ENCODE results near the gene RCOR3.

Gene RCOR3

DNA sequence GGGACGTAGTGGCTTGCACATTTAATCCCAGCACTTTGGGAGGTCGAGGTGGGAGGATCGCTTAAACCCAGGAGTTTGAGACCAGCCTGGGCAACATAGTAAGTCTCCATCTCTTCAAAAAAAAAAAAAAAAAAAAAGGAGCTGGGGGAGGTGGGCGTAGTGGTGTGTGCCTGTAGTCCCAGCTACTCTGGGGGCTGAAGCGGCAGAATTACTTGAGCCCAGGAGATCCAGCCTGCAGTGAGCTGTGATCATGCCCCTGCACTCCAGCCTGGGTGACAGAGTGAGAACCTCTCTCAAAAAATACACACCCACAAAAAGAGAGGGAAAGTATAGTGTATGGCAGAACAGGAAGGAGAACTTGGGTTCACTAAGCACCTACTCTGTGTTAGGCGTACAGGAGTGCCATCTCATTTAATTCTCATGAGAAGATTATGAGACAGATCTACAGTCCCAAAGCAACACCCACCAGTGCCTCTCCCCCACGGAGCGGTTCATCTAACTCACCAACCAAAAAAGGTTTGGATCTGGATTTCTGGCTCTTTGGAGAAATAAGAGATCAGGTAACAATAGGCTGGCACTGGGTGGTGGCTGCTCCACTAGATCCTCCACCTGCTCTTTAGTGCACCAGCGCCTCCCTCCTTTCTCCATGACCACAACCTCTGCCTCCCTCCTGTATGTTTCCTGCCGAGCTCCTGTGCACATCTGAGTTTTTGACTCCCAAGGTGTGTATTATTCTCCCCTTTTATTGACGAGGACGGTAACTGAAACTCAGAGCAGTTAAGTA, 66.0 kb downstream of the RCOR3 start:
- no peak for DNase-seq (ENCODE audit: low read depth)

DNA sequence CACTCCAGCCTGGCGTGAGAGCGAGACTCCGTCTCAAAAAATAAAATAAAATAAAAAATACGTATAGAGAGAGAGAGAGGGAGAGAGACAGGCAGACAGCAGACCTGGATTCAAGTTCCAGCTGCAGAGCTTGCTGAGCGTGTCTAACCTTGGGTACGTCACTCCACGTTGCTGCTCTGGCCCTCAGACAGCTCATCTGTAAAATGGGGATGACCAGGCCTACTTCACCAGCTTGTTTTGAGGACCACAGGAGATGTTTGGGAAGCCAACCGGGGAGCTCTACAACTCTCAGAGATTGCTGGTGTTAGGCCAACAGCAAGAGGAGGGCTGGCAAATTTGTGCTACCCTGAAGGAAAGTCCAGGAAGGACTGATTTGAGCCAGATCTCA, 67.0 kb downstream of the RCOR3 start:
- DNase-seq (ENCODE audit: low read depth): no peak

DNA sequence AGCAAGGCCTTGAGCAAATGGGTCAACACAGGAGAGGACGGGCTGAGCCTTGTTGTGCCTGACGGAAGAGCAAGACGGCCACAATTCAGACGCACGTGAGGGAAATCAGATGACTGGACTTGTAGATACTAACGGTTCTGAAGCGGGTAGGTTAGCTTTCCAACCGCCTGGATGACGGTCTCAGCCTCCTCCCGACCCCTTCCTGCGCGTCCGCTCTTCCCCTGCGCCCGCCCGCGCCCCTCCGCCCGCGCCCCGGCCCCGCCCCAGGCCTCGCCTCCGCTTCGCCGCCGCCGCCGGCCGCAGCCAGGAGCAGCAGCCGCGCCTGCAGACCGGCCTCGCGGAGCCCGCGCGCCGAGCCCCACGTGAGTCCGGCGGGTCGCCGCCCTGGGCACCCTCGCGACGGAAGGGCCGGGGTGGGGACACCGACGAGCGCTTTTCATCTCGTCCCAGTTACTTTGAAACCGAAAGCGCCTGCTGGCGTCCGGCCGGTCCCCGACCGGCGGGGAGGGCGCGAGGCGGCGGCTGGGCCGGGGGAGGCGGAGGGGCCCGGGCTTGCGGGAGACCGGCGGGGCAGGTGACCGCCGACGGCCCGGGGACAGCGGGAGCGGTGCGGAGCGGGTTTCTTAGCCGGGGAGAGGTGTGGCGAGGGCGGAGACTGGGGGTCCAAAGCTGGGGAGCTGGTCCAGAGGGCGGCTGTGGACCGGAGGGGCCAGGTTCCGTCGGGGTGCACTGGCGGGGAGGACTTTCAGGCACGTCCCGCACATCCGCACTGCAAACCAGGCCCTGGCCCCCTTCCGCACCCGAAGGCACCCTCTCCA, 67.6 kb downstream of the RCOR3 start, which contains the start of gene TRAF5:
Gene TRAF5 (plus strand): TSS at position 306 of the 818 bp plus-strand sequence. CDS start 26,407 bp downstream, outside the sequence.
- DNase-seq (ENCODE audit: low read depth): no peak

DNA sequence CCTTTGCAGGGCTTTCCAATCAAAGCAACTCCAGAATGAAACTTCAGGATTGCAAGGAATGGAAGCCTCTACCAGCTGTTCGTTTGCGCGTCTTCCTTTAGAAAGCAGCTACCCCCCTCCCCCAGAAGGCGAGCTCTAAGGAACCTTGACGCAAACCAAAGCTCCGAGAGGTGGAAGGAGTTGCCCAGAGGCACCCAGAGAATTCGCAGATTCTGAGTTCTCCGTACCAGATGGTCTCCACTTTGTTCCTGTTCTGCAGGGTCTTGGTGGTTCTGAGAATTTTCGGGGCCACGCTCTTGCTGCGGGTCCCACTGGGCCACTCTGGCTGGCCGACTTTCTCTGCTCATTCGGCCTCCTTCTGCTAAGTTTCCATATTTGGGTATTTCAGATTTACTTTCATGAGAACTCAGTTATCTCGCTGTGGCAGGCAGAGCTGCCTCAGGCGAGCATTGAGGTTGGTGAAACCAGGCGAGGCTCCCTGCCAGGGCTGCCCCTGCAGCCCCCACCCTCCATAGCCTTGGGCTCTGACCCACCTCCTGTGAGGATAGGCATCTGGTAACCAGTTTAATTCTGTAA, 68.3 kb downstream of the RCOR3 start:
- DNase-seq (ENCODE audit: low read depth): peak; percentile 25

DNA sequence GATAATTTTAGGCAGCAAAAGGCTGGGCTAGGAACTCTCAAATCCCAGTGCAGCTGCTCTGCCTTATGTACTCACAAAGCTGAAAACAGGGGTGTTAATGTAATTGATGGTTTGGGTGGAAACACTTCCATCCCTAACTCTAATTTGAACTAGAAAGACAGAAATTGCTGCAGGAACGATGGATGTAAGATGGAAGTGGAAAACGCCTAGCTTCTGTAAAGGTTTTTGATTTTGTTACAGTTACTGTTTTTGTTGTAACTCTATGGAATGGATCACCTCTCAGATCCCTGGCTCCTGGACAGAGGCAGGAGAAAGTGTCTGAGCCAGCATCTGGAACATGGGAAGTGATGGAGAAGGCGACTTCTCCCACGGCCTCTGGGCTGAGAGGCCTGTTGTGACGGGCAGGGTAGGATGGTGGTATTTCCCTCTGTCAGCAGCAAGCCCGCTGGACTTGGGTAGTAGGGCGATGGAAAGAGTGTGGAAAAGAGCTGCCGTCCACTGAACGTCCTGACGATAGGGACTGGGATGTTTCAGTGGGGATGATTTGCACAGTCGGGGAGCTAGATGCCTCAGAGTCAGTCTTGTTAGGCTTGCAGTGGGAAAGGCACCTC, 69.0 kb downstream of the RCOR3 start:
- no peak for DNase-seq (ENCODE audit: low read depth)

DNA sequence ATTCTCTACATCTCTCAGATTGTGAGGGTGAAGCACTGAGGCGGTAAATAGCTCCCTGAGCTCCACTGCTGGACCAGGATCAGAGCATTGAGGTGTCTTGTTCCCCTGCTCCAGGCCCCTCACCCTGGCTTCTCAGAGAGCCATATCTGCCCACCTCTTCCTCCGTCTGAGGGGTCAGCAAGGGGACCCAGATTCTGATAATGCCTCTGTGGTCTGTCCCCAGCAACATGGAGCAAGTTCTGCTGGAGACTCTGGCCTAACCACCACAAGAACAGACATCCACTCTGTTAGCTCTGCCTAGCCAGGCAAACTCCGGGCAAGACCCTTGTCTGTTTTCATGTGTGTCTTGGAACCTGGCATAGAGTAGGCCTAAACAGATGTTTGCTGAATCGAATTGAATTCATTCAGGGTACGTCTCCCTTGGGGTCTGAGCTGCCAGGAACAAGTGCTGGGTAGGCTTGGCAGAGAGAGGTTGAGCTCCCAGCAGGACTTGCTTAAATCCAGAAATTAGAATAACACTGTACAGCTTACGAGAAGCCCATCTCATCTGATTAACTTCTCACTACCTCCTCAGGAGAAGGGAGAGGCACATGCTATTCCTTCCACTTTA, 69.8 kb downstream of the RCOR3 start:
- DNase-seq (ENCODE audit: low read depth): no peak

DNA sequence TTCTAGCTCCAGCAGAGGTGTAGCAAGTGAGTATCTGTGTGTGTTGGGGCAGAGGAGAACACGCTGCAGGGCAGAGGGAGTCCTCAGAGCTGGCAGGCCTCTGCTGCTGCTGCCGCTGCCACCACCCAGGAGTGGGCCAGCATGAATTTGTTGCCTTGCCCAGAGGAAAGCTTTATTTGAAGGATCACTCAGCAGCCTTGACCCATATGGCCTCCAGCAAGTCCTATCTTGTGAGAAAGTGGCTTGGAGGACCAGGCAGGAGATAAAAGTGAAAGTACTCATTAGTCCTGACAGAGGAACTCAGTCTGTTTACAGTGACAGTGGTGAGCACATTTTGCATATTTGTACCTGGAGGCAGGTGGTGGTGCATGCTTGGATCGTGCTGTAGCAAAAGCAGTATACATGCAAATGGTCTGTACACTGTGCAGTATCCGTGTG, 70.6 kb downstream of the RCOR3 start:
- DNase-seq (ENCODE audit: low read depth): no peak

DNA sequence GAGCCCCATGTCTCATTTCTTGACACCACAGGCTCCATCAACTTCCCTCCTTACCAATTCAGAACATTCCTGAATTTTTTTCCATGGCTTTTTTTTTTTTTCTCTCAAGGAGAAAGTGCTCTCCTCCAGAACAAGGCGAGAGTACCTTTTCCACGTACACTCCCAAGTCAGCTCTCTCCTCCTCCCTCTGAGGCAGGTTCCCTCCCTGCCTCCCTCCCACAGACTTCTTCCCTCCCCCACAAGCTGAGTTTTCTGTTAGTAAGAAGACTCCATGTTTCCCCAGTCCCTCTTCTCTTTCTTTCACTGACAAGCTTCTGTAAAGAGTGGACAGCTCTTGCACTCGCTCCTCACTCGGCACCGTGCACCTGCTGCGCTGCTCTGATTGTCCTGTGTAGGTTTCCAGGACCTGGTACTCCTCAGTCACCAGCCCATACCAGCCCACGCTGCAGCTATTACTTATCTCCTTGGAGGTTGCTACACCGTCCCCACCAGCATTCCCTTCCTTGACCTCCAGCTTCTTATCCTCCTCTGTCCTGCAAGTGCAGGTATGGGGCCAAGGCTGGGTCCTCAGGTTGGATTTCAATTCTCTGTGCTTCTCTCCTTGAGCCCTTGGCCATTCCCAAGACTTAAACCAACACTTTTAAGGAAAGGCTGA, 71.2 kb downstream of the RCOR3 start:
- DNase-seq (ENCODE audit: low read depth): no peak

DNA sequence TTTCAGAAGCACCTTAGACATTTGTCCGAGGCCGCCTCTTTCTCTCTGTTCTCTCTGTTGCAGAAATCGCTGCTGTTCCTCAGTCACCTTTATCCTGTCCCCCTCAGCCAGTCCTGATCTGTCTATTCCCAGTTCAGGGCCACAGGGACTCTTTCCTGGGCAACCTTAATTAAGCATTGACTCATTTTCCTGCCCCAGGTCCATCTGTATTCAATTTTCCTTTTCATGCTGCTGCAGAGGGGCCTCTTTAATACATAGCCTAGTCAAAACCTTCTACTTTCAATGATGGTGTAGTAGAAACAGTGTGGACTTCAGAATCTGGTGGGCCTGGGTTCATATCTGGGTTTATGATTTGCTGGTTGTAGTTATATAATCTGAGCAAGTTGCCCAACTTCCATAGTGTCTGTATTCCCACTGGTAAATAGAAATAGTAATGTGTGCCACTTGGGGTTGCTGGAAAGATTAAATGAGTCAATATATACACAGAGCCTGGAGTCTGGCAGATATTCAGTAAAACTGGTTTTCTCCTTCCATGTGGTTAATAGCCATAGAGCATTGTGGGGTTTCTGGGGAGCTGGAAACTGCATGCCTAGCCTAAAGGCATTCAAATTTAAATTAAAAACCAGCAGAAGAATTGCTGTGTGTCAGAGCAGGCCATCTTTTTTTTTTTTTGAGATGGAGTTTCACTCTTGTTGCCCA, 72.0 kb downstream of the RCOR3 start:
- DNase-seq (ENCODE audit: low read depth): peak; percentile 82

DNA sequence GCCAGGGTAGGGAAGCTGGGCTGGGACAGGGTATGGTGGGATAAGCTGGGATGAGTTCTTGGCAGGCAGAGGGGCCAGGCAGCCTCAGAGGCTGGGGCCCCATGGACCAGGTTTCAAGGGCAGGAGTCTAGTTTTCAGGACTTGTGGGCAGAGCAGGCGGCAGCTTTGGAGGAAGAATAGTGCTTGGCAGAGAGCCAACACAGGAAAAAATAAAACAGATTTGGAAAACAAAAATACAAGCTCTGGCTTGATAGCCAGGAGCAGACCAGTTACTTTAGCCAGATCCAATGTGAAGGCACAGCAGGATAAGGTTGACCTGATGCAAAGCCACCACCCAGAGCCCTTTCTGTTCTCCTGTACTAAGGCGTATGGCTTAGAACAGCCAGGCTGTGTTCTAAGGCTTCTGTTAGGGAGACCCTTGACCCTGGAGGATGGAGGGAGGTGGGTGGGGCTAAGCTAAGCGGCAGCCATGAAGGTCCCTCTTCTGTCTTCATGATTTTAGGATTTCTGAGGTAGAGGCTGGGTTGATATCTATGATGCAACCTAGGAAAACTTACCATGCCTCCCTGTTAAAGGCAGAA, 73.0 kb downstream of the RCOR3 start:
- DNase-seq (ENCODE audit: low read depth): no peak

DNA sequence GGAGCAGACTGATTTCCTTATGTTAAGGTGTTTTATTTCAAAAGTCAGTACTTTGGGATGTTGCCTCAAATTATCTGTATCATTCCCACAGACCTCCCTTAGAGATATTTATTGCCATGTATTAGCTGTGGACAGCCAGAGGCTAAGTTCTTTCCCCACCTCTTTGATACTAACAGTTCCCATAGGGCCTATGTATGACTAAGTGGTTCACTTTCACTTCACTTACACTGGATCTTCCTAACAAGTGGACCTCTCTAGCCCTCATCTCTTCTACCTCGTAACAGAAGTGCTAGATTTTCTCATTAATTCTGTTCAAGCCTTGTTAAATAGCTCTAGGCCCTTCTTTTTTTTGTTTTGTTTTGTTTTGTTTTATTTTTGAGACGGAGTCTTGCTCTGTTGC, 73.7 kb downstream of the RCOR3 start:
- no peak for DNase-seq (ENCODE audit: low read depth)

DNA sequence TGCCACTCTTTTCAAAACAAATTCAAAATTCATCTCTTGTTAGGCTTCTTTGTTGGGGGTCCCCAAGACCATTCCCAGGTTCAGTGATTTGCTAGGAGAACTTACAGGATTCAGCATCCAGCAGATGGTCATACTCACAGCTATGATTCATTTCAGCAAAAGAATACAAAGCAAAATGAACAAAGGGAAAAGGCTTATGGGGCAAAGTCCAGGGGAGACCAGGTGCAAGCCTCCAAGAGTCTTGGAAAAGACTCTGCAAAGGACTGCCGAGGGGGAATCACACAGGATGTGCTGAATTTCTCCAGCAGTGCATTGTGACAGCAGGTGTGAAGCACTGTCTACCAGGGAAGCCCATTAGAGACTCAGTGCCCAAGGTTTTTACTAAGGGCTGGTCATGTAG, 74.7 kb downstream of the RCOR3 start:
- no peak for DNase-seq (ENCODE audit: low read depth)

DNA sequence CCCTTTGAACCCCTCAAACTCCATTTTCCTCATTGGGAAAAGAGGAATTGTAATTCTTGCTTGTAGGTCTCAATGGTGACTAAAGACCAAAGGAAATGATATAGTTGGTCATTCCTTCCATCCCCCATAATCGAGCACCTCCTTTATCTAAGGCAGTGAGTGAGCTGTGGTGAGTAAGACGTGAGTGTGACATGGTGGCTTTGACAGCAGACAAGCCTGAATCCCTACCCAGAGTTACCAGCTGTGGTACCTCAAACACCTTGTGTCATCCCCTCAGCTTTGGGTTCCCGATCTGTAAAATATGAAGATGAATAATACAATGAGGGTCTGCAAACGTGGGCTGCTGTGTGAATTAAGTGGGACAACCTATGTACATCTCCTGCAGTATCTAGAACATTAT, 75.8 kb downstream of the RCOR3 start:
- no peak for DNase-seq (ENCODE audit: low read depth)

DNA sequence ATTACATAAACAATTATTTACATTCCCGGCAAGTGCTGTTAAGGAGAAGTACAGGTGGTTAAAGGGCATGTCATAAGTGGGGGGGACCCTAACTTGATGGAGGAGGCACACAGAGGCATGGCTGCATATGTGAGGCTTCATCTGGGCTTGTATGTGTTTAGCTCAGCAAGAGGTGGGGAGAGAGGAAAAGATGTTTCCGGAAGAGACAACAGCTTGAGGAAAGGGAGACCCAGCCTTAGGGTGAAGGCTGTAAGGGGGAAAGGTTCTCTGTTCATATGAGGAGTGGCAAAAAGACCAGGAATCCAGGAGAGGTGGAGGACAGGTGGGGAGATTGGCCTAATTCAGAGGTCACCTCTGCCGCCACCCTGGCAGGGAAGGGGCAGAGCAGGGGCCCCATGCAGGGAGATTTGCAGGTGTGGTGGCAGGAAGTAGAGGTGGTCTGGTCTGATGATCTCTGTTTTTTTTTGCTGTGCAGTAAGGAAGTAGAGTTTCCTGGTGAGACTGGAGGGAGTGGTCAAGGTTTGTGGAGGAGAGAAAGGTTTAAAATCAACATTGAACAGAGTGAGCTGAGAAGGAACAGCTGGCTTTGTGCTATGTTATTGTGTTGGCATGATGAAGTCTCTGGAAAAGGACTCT, 76.5 kb downstream of the RCOR3 start:
- DNase-seq (ENCODE audit: low read depth): no peak

DNA sequence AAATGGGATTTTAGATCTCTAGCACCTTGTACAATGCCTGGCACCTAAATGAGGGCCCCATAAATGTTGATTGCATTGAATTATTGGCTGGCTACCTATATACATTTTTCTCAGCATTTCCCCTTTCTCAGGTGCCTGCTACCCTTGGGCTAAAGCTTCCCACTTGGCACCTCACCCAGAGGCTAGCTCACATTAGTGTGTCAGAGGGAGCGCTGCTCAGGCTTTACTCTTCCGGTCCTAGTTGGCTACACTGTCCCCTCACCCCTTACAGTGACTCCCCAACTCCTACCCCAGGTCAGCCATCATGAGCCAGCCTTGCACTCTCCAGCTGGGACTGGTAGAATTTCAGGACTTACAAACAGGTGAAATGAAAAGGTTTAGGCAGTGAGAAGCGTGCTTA, 77.0 kb downstream of the RCOR3 start:
- no peak for DNase-seq (ENCODE audit: low read depth)

DNA sequence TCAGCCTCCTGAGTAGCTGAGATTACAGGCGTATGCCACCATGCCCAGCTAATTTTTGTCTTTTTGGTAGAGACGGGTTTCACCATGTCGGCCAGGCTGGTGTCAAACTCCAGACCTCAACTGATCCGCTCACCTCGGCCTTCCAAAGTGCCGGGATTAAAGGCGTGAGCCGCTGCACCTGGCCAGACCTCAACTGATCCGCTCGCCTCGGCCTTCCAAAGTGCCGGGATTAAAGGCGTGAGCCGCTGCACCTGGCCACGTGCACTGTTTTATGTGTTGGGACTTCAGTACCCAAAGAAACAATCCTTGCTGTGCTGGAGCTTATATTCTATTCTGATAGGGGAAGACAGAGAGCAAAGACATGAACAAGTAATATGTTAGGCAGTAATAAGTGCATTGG, 77.6 kb downstream of the RCOR3 start:
- no peak for DNase-seq (ENCODE audit: low read depth)

DNA sequence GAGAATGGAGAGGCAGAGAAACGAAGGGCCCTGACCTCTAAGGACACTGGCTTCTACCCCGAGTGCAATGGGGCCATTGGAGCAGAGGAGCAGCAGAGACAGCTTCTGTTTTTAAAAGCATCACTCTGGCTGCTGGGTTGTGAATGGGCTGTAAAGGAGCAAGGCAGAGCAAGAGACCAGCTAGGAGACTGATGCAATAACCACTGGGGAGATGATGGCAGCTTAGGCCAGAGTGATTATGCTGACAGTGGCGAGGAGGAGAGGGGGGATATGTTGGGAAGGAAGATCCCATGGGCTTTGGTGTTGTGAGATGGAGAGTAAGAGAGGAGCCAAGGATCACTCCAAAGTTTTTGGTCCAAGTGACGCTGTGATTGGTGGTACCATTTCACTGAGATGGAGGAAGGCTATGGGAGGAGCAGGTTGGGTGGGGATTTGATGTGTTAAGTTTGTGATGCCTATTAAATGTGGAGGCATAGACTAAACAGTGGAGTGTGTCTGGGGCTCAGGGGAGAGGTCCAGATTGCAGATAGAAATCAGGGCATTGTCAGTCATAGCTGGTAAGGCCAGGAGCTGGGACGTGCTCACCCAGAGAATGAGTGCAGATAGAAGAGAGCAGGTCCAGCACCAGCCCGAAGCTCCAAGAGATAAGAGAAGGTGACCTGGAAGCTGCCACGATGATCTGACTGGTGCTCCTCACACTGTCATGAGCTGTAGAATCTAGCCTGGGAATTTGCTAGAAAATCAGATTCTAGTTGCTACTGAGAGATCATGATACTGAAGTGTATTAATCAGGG, 78.5 kb downstream of the RCOR3 start:
- no peak for DNase-seq (ENCODE audit: low read depth)

DNA sequence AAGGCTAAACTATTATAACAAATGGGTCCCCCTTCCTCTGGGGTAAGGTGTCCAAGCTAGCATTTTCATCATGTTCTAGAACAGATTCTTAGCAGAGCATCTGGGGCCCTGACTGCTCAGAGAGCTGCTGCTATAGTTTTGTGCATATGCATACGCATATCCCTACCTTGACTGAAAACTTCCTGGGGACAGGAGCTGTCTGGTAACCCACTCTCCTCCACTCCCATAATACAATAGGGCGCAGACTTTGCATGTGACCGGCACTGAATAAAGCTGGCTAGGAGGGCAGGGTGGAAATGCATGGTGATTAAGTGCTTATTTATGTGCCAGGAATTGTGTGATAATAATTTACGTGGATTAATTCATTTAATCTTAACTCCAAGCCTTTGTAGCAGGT, 79.1 kb downstream of the RCOR3 start:
- DNase-seq (ENCODE audit: low read depth): no peak

DNA sequence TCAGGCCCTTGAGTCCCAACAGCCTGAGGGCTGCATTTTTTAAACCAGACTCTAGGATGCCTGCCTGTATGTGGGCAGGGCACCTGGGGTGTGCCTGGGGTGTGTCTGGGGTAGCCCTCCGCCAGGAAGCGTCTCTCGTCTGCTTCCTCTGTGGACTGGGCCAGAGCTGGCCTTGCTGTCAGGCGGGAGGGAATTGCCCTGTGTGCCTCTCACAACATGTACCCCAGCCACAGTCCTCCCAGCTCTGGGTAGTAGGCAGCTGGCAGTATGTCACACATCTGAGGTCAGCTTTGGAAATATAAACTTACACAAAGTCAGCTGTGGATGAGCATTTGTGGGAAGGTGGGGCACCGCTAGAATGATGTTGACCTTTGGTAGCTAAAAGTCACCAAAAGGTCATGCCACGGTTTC, 80.5 kb downstream of the RCOR3 start:
- DNase-seq (ENCODE audit: low read depth): no peak

Data from stromal cell of bone marrow (primary cell).